Measurements from ENCODE around the gene PPP4C. TPM values are rescaled to one million over a fixed set of nuclear protein-coding genes. Genes with fewer than 3 reads are reported as not detected.
"Not testable (repeated sequence)": the region's sequence is repeated elsewhere in the genome, so short reads cannot be mapped to it uniquely, and the experiment has no call there.

PPP4C gene
- total and polyA plus RNA-seq, 12 donors: 39.2 to 136 (median 80.8) TPM

GRCh38 chr16:30122604-30123160 lies 46.9 kb downstream of the PPP4C start:
- no peaks in the 10 kb centered on the region for H3K27me3 ChIP-seq
- no peak for TF ChIP-seq CTCF (IDR thresholded peaks at IDR 0.05)
- TF ChIP-seq POLR2A (IDR thresholded peaks at IDR 0.05): no peak
- H3K27ac ChIP-seq: peak overlapping the region in 4 of 5 donors; percentile 71 to 95 (median 90)
- intact Hi-C loops (cut with DNase I): loop anchor here in 1 of 2 donors (10.0 kb wide), 1 partner anchor 62 kb away; the partner anchor contains the start of gene CORO1A
- H3K4me1 ChIP-seq (replicated peaks in 1 of 2): peaks cover 7 to 26% of the 10 kb centered on the region in 2 donors
- peak overlapping the region in 3 of 4 donors; percentile 35 to 91 (median 64) for H3K4me3 ChIP-seq
- 1 to 8% (median 2%) methylated on average over 5 to 42 of the region's 42 CpGs for WGBS, 4 donors
- DNase-seq: peak in 3 of 7 donors; percentile 16 to 37 (median 29)
- H3K36me3 ChIP-seq (replicated peaks in 1 of 2): peaks cover 0 to 23% of the 10 kb centered on the region in 2 donors
- H3K9me3 ChIP-seq (replicated peaks in 1 of 3): no peaks in the 10 kb centered on the region

- no peaks in the 10 kb centered on the region for H3K9me3 ChIP-seq (replicated peaks in 1 of 3)
- no peak for DNase-seq
- peaks cover 0 to under 1% of the 10 kb centered on the region in 2 donors for H3K36me3 ChIP-seq (replicated peaks in 1 of 2)
- H3K27me3 ChIP-seq: no peaks in the 10 kb centered on the region
- H3K27ac ChIP-seq: peak overlapping the region in 3 of 5 donors; percentile 72 to 95 (median 93)
- no peak overlapping the region for H3K4me3 ChIP-seq
- TF ChIP-seq CTCF (IDR thresholded peaks at IDR 0.05): no peak
- TF ChIP-seq POLR2A (IDR thresholded peaks at IDR 0.05): no peak
- peaks cover 7 to 26% of the 10 kb centered on the region in 2 donors for H3K4me1 ChIP-seq (replicated peaks in 1 of 2)
- intact Hi-C loops (cut with DNase I): loop anchor here in 1 of 2 donors (10.0 kb wide), 1 partner anchor 60 kb away; the partner anchor contains the start of gene CORO1A
- WGBS, 4 donors: 93 to 96% (median 94%) methylated on average over 3 to 4 of the region's 4 CpGs
Measured at GRCh38 chr16:30124985-30125379, 49.2 kb downstream of the PPP4C start.

GRCh38 chr16:30125690-30126089 lies 49.9 kb downstream of the PPP4C start:
- peaks cover 7 to 26% of the 10 kb centered on the region in 2 donors for H3K4me1 ChIP-seq (replicated peaks in 1 of 2)
- H3K9me3 ChIP-seq (replicated peaks in 1 of 3); H3K4me3 ChIP-seq; H3K27me3 ChIP-seq; H3K36me3 ChIP-seq (replicated peaks in 1 of 2); DNase-seq; H3K27ac ChIP-seq: not testable (repeated sequence)
- intact Hi-C loops (cut with DNase I): loop anchor here in 1 of 2 donors (10.0 kb wide), 1 partner anchor 59 kb away; the partner anchor contains the start of gene CORO1A
- 94 to 95% (median 95%) methylated on average over 8 to 9 of the region's 9 CpGs for WGBS, 4 donors

GRCh38 chr16:30127993-30128392 lies 52.2 kb downstream of the PPP4C start:
- Histone ChIP-seq H3K27me3 (no peaks in the 10 kb centered on the region), H3K27ac (no peak overlapping the region), H3K4me3 (no peak overlapping the region), H3K36me3 (replicated peaks in 1 of 2) (no peaks in the 10 kb centered on the region), H3K9me3 (replicated peaks in 1 of 3) (no peaks in the 10 kb centered on the region), H3K4me1 (replicated peaks in 1 of 2) (peaks cover 7 to 10% of the 10 kb centered on the region in 2 donors)
- no peak for DNase-seq
- intact Hi-C loops (cut with DNase I): loop anchor here in 1 of 2 donors (10.0 kb wide), 1 partner anchor 57 kb away; the partner anchor contains the start of gene CORO1A
- no peak for TF ChIP-seq CTCF (IDR thresholded peaks at IDR 0.05)
- TF ChIP-seq POLR2A (IDR thresholded peaks at IDR 0.05): no peak
- 88 to 100% (median 91%) methylated on average over 1 of the region's 1 CpG for WGBS, 4 donors

Data from adrenal gland (tissue), 12 donors.